ENCODE measurements around the gene DYNC2H1.

Gene DYNC2H1, protein sequence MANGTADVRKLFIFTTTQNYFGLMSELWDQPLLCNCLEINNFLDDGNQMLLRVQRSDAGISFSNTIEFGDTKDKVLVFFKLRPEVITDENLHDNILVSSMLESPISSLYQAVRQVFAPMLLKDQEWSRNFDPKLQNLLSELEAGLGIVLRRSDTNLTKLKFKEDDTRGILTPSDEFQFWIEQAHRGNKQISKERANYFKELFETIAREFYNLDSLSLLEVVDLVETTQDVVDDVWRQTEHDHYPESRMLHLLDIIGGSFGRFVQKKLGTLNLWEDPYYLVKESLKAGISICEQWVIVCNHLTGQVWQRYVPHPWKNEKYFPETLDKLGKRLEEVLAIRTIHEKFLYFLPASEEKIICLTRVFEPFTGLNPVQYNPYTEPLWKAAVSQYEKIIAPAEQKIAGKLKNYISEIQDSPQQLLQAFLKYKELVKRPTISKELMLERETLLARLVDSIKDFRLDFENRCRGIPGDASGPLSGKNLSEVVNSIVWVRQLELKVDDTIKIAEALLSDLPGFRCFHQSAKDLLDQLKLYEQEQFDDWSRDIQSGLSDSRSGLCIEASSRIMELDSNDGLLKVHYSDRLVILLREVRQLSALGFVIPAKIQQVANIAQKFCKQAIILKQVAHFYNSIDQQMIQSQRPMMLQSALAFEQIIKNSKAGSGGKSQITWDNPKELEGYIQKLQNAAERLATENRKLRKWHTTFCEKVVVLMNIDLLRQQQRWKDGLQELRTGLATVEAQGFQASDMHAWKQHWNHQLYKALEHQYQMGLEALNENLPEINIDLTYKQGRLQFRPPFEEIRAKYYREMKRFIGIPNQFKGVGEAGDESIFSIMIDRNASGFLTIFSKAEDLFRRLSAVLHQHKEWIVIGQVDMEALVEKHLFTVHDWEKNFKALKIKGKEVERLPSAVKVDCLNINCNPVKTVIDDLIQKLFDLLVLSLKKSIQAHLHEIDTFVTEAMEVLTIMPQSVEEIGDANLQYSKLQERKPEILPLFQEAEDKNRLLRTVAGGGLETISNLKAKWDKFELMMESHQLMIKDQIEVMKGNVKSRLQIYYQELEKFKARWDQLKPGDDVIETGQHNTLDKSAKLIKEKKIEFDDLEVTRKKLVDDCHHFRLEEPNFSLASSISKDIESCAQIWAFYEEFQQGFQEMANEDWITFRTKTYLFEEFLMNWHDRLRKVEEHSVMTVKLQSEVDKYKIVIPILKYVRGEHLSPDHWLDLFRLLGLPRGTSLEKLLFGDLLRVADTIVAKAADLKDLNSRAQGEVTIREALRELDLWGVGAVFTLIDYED (N-terminal part only)

DNA sequence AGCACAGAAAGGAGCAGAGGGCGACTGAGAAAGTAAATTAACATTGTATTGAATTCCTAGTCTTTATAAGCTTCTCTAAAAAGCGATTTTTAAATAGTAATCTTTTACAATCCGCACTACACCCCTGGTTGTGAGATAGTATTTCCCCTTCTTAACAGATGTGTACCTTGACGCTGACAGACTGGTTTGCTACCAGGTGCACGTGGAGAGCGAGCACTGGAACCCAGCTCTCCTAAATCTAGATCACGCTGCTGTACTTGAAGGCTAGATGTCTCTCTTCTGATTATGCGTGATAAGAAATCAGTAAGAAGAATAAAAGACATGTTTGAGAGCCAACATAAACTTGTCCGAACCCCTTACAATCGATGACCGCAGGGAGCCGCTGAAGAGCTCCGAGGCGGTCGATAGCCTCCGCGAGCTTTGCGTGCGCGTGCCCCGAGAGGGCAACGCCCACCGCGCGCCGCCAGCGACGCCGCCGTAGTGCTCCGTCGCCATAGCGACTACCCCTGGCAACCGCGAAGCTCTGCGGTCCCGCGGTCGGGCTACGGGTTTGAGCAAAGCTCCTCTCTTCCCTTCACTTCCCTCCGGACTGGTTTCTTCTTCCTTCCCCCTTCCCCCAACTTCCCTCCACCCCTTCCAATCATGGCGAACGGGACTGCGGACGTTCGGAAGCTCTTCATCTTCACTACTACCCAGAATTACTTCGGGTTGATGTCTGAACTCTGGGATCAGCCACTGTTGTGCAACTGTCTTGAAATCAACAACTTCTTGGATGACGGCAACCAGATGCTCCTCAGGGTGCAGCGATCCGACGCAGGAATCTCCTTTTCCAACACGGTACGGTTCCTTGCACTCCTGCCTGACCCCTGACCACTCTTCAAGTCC, at the start of gene DYNC2H1:
Gene DYNC2H1, plus strand, starts transcription at position 494 of the 885 bp plus-strand sequence. Its CDS starts 149 bp downstream, at position 643.
- peak; percentile 78 for DNase-seq

DNA sequence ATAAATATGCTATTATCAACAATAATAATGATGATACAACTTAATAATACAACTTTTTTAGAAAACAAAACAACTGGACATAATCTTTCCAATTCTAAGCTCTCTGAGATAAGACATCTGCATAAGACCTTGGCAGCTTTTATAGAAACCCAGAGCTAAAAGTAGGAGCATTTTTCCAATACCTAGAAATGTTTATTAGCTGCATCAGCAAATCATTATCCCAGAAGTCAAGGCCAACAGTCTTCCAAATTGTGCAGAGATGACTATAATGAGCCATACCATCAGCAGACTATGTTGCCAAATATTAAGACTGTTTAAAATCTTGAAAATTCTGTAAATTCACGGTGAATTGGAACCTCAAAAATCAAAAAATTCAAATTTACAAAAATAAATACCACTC, 47.6 kb upstream of the DYNC2H1 start:
- DNase-seq: no peak

GRCh38 chr11:103067118-103067517, 42.1 kb upstream of the DYNC2H1 start:
- no peak for DNase-seq

DNA sequence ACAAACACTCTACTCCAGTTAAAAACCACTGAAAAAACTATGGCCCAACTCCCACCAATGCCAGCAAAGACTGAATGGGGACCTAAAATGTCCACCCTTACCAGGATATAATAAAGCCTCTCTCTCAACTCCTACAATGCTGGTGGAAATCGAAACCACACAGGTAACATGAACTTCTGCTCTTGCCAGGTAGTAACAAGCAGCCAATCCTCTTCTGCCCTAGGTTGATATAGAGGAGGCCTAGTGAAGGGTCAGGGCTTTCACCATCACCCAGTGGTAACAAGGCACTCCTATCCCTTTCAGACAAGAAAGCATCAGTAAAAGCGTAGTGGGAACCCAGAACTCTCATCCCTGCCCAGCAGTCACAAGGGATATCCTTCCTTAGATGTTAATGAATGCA, 39.9 kb upstream of the DYNC2H1 start:
- no peak for DNase-seq

GRCh38 chr11:103070142-103070541, 39.1 kb upstream of the DYNC2H1 start:
- no peak for DNase-seq

GRCh38 chr11:103071008-103071407, 38.2 kb upstream of the DYNC2H1 start:
- DNase-seq: no peak

DNA sequence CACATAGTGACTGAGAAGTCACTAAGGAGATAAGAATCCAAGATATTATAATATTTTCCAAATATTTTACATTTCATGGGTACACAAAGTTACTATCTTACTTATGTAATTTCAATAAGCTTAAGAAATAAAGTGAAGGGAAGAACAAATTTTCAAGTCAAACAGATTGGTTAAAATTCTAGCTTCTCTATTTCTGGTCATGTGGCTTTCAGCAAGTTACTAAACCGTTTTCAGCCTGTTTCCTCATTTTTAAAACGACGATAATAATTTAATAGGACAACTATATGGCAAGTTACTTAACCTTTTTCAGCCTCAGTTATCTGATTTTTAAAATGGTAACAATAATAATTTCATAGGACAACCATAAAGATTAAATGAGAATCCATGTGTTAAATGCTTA, 32.9 kb upstream of the DYNC2H1 start:
- DNase-seq: no peak

DNA sequence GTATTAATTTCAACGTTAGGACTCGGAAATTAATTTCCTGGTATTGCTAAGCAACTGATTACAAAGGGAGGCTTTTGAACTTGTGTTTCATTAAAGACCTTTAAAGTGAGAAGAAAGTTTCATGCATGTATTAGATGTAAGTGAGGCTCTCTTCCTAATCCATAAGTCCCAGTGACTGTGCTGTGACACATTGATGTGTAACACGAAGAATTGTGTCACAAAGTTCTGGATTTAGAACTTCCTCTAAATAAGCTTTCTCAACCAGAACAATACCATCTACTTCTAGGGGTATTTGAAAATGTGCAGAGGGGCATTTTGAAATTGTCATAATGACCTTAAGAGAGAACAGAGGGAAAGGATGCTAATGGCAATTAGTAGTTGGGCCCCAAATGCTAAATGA, 31.7 kb upstream of the DYNC2H1 start:
- DNase-seq: no peak

- no peak for DNase-seq
These were observed 30.5 kb upstream of the DYNC2H1 start for GRCh38 chr11:103078710-103079109.

- DNase-seq: no peak
These were observed 29.4 kb upstream of the DYNC2H1 start for GRCh38 chr11:103079833-103080232.

DNA sequence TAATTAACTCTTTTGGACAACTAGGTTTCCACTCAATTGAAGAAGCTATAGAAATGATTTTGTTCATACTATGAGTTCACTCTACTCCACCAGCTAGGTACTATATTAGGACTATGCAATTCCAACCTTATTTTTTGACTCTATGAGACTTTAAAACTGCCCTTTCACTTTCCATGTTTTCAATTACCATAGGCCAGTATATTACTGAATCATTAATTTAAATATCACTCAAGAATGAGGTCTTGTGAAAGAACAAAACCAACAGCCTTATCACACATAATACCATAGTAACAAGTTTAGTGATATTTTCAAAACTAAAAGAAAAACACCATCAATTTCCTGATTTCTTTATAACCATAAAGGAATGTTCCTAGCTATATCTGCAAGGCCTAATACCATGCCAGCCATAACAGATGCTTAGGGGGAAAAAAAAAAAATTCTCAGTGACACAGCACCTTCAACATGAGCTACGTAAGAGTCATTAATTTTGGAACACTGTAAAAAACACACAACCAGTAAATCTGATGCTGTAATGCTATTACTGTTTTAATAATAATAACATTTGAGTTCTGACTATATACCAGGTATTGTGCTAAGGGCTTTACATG, 23.4 kb upstream of the DYNC2H1 start:
- DNase-seq: no peak

DNA sequence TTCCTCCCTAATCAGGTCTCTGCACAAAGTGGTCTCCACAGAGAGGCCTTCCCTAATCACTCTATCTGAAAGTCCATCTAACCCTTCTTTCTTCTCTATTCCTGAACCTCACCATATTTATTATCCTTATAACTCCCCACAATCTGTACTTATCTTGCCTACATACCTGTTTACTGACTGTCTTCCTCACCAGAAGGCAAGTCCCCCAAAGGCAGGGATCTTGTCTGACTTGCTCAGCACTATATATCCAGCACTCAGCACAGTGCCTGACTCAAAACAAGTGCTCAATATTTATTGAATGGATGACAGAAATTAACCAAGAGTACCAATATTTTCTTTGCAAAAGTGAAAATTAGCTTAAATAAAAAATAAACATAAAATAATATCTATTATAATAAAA, 22.8 kb upstream of the DYNC2H1 start:
- DNase-seq: no peak

DNA sequence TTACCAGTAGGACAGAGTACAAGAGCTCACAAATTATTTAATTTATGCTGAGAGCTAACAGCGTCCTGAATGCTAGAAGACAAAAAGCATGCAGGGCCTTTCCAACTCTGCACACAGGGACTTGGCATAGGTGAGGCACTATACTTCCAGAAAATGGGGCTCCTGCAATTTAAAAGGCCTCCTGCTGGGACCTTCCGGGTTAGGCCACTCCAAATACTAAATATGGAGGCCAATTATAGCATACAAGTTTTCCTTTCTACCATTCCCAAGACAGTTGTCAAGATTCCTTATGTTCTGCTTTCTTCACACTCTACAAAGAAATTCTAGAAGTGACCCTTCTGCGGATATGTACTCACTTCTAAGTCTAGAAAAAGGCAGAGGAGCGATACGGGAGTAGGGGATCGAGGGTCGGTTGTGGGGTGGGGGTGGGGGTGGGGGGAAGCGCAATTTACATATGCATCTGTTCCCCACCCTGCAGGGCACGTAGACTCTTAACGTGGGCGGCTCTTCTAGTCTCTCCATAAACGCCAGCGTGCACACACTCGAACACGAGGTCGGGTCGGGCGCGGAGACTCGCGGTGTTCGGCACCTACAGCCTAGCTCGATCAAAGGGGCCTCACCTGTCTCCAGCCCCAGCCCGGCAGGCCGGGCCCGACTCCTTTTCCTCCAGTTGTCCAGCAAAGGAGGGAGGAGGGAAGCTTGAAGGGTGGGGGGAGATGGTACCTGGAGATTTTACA, 18.0 kb upstream of the DYNC2H1 start:
- no peak for DNase-seq

GRCh38 chr11:103091801-103092524, 17.3 kb upstream of the DYNC2H1 start, which contains the start of gene DCUN1D5:
Gene DCUN1D5, minus strand, starts transcription at chr11:103092160. Its CDS starts 288 bp downstream, at chr11:103091872.
- DNase-seq: peak; percentile 78

DNA sequence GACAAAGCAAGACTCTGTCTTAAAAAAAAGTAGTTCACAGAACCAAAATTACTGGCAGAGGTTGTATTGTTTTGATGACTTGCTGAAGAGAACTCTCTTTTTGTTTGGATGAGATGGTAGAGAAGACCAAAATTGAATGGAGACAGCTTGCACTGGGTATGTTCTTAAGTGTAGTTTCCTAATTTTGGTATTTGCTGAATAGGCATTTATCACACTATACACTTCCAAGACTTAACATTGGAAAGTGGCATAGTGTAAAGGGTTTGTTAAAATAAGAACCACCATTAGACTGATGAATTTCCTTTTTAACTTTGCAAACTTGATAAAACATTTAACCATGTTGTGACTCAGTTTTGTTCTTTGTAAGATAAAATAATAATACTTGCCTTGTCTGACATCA, 11.9 kb upstream of the DYNC2H1 start:
- no peak for DNase-seq

DNA sequence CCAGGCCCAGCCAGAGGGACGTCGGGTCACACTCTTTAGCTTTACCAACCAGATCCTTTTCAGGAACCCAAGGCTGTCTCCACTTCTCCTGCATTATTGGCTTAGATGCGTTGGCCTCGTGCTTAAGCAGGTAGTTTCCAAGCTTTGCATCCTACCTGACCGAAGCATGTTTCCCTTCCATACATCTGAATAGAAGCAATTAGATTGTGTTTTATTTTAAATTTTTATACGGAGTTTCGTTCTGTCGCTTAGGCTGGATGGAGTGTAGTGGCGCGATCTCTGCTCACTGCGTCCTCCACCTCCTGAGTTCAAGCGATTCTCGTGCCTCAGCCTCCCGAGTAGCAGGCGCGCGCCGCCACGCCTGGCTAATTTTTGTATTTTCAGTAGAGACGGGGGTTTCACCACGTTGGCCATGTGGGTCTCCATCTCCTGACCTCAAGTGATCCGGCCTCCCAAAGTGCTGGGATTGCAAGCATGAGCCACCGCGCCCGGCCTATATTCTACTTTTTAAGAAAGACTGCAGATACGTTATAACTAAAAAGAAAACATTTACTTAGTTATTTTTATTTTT, 677 bp downstream of the DYNC2H1 start:
- no peak for DNase-seq

DNA sequence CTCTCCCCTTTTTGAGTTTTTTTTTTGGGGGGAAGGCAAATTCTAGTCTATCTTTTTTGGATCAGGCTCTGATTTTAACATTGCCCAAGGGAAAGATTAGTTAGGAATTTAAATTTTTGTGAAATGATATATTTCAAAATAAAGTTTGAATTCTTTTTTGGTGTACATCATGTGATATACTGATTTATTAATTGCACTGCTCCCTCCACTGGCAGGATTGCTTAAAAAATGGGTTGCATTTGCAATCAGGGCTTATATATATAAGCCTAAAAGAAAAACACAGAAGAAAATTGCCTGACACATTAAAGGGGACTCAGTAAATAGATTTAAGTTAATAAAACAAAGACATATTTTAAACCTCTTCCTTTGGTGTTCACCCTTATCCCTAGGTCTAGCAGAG, 1.2 kb downstream of the DYNC2H1 start:
- no peak for DNase-seq

GRCh38 chr11:103111400-103111799, 2.2 kb downstream of the DYNC2H1 start:
- DNase-seq: no peak

GRCh38 chr11:103112364-103112763, 3.1 kb downstream of the DYNC2H1 start:
- no peak for DNase-seq

- DNase-seq: no peak
These were observed 5.6 kb downstream of the DYNC2H1 start for GRCh38 chr11:103114836-103115235.

Data from T1000 (cell line).